ENCODE measurements around the gene CELA2B. TPM values are rescaled to one million over a fixed set of nuclear protein-coding genes. Genes with fewer than 3 reads are reported as not detected.
"Not testable (repeated sequence)": the region's sequence is repeated elsewhere in the genome, so short reads cannot be mapped to it uniquely, and the experiment has no call there.

The CELA2B gene
- total and polyA plus RNA-seq, 4 donors: not detected

- Histone ChIP-seq H3K4me1 (ENCODE audit: control insufficient read depth in 4 of 4, insufficient read depth in 4 of 4, low read length in 3 of 4) (no peaks in the 10 kb centered on the region), H3K9ac (ENCODE audit: low read depth in 1 of 2, low read length in 2 of 2) (no peak overlapping the region), H3K9me3 (ENCODE audit: control insufficient read depth in 4 of 4, low read length in 3 of 4) (no peaks in the 10 kb centered on the region), H3K27ac (ENCODE audit: low read depth in 1 of 2, low read length in 2 of 2) (no peak overlapping the region), H3K4me3 (ENCODE audit: low read depth in 1 of 3, low read length in 3 of 3) (no peak overlapping the region), H3K36me3 (ENCODE audit: control insufficient read depth in 4 of 4, insufficient read depth in 3 of 4, low read depth in 1 of 4, low read length in 3 of 4) (no peaks in the 10 kb centered on the region), H3K27me3 (ENCODE audit: control insufficient read depth in 4 of 4, insufficient read depth in 4 of 4, low read length in 3 of 4) (no peaks in the 10 kb centered on the region)
- no peak for DNase-seq (ENCODE audit: low spot score)
- TF ChIP-seq FOXA1 (IDR thresholded peaks at IDR 0.05) (no peak), HNF4G (IDR thresholded peaks at IDR 0.05) (no peak), HNF4A (conservative IDR thresholded peaks at IDR 0.05) (no peak), NR2F2 (IDR thresholded peaks at IDR 0.05) (no peak), TAF1 (conservative IDR thresholded peaks at IDR 0.05) (no peak), RAD21 (IDR thresholded peaks at IDR 0.05) (no peak), REST (IDR thresholded peaks at IDR 0.05) (no peak), YY1 (IDR thresholded peaks at IDR 0.05) (no peak), ATF3 (IDR thresholded peaks at IDR 0.05) (no peak), GABPA (IDR thresholded peaks at IDR 0.05 in 1 of 2, conservative IDR thresholded peaks at IDR 0.05 in 1 of 2) (no peak), RXRA (IDR thresholded peaks at IDR 0.05) (no peak)
- 87% methylated on average over 2 of the region's 2 CpGs for WGBS
Measured at GRCh38 chr1:15457585-15457984, 18.3 kb upstream of the CELA2B start.

- H3K36me3 ChIP-seq (ENCODE audit: control insufficient read depth in 4 of 4, insufficient read depth in 3 of 4, low read depth in 1 of 4, low read length in 3 of 4); H3K9ac ChIP-seq (ENCODE audit: low read depth in 1 of 2, low read length in 2 of 2); DNase-seq (ENCODE audit: low spot score); H3K4me3 ChIP-seq (ENCODE audit: low read depth in 1 of 3, low read length in 3 of 3); H3K4me1 ChIP-seq (ENCODE audit: control insufficient read depth in 4 of 4, insufficient read depth in 4 of 4, low read length in 3 of 4); H3K27ac ChIP-seq (ENCODE audit: low read depth in 1 of 2, low read length in 2 of 2); H3K27me3 ChIP-seq (ENCODE audit: control insufficient read depth in 4 of 4, insufficient read depth in 4 of 4, low read length in 3 of 4); H3K9me3 ChIP-seq (ENCODE audit: control insufficient read depth in 4 of 4, low read length in 3 of 4): not testable (repeated sequence)
- WGBS: 88% methylated on average over 4 of the region's 4 CpGs
Measured at GRCh38 chr1:15458388-15458787, 17.5 kb upstream of the CELA2B start.

GRCh38 chr1:15459771-15460707, 15.9 kb upstream of the CELA2B start:
- Histone ChIP-seq H3K4me3 (ENCODE audit: low read depth in 1 of 3, low read length in 3 of 3) (no peak overlapping the region), H3K4me1 (ENCODE audit: control insufficient read depth in 4 of 4, insufficient read depth in 4 of 4, low read length in 3 of 4) (no peaks in the 10 kb centered on the region), H3K27ac (ENCODE audit: low read depth in 1 of 2, low read length in 2 of 2) (no peak overlapping the region), H3K9ac (ENCODE audit: low read depth in 1 of 2, low read length in 2 of 2) (no peak overlapping the region), H3K9me3 (ENCODE audit: control insufficient read depth in 4 of 4, low read length in 3 of 4) (no peaks in the 10 kb centered on the region), H3K36me3 (ENCODE audit: control insufficient read depth in 4 of 4, insufficient read depth in 3 of 4, low read depth in 1 of 4, low read length in 3 of 4) (no peaks in the 10 kb centered on the region), H3K27me3 (ENCODE audit: control insufficient read depth in 4 of 4, insufficient read depth in 4 of 4, low read length in 3 of 4) (no peaks in the 10 kb centered on the region)
- DNase-seq (ENCODE audit: low spot score): no peak
- WGBS: 69% methylated on average over 10 of the region's 10 CpGs
- TF ChIP-seq GABPA (IDR thresholded peaks at IDR 0.05 in 1 of 2, conservative IDR thresholded peaks at IDR 0.05 in 1 of 2) (no peak), FOXA1 (IDR thresholded peaks at IDR 0.05) (no peak), CTCF (IDR thresholded peaks at IDR 0.05; ENCODE audit: low read depth, low read length, missing input control) (no peak), REST (IDR thresholded peaks at IDR 0.05) (no peak), JUND (IDR thresholded peaks at IDR 0.05) (no peak), ZBTB33 (IDR thresholded peaks at IDR 0.05) (no peak), RAD21 (IDR thresholded peaks at IDR 0.05) (no peak), FOXA2 (IDR thresholded peaks at IDR 0.05) (no peak), RXRA (IDR thresholded peaks at IDR 0.05) (no peak), TAF1 (conservative IDR thresholded peaks at IDR 0.05) (no peak)
